Dermis microvascular lymphatic vessel endothelial cell (primary cell): ENCODE results near the gene GPR162. TPM values are rescaled to one million over a fixed set of nuclear protein-coding genes. Genes with fewer than 3 reads are reported as not detected.
"Not testable (repeated sequence)": the region's sequence is repeated elsewhere in the genome, so short reads cannot be mapped to it uniquely, and the experiment has no call there.

Experiments used
- DNase-seq, 2 donors: peaks; one replicate each; pipeline versions ENCODE4 v3.0.0 to v3.0.0-alpha.2; 2010; ENCODE audit warnings: low read depth in 2 of 2
- total RNA-seq: library from RNA; depleted of rRNA; stranded (reverse); fragments of >200 nt; gene quantifications from 2 replicates; pipeline ENCODE4 v1.2.1, GENCODE V29; 2014

GPR162 gene
- total RNA-seq, 1 donor from 2014 or later, result 0.51 TPM

DNA sequence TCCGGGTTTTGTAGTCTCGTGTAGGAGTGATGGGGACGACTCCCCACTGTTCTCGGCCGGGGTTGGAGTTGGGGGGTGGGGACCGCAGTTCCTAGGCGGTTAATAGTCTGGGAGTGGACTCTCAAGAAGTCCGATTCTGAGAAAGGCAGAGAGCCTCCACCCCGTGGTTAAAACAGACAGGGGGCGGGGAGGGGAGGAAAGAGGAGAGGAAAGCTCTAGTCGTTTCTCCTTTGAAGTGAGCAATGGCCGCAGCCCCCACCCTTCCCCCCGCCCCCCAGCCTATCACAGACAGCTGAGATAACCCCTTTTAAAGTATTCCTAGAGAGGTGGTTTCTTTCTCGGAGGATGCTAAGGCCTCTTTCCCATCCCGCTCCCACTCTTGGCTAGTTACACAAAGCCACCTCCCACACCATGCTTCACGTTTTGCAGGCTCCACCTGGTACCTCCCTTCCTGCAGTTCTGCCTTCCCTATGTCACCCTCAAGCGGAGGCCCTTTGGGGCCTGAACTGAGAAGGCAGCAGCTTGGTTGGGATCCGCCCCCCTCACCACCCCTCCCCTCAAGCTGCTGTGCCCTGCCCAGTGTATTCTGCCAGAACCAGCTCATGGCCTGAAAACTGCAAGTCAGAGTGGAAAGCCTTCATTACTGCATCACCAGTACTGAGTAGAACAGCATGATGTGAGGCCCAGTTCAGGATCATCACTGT, 31.2 kb downstream of the GPR162 start:
- DNase-seq, result peak in 1 of 2 donors; percentile 56

DNA sequence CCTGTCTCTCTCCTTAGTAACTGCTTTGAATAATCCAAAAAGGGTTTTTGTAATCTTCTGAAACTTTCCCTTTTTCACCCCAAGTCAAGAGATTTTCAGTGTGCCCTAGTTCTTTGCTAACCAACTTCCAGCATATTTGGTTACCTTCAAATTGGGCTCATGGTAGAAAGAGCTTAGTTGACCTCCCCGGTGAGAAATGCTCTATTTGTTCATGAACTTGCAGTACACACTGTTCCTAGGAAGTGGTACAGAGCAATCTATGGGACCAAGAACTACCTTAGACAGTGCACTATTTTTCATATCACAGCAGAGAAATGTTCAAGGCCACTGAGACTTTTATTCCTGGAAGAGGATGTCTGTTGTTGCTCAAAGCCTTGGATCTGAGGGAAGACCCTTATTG, 32.0 kb downstream of the GPR162 start:
- DNase-seq, result no peak

DNA sequence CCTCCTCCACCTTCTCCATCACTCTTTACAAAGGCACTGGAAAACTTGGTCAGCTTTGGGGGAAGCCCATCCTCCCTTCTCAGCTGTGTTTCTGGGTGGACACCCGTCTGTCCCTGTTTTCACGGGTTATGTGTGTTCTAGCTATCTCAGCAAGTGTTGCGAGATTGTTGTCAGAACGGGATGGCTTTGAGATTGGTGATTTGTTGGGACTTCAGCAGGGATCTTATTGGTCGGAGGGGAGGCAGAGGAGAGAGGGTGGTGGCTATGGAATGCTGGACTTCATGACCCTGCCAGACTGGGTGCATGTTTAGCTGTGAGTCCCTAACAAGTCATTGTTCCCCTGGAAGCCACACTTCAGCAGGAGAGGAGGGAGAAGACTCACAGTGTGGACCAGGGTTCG, 32.4 kb downstream of the GPR162 start:
- no peak for DNase-seq

DNA sequence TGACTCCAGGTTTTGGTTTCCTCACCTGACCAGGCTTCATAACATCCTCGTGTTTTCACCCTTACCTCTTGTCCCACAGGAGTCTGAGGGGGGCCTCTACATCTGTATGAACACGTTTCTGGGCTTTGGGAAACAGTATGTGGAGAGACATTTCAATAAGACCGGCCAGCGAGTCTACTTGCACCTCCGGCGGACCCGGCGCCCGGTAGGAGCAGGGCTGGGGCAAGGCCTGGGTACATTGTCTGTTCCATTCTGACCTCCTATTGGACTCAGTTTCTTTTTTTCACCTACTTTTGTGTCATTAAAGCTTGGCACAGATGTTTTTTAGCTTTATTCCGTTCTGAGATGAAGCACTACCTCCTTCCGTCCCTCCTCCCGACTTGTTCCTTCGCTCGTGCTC, 33.7 kb downstream of the GPR162 start:
- no peak for DNase-seq

DNA sequence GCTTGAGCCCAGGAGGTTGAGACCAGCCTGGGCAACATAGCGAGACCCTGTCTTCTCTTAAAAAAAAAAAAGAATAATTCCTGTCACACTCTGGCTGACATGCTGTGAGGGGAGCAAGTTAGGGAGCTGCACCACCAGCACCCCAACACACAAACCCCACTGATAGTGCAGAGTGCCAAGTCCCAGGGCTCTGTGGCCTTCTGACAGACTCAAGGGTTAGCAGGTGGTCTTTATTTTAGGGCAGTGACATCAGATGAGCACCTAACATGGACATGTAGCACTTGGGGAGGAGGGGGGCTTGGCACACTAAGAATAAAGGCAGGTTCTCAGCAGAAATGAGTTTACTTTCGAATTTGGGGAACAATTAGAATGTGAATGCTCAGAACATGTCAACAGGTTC, 37.2 kb downstream of the GPR162 start:
- DNase-seq, result no peak

DNA sequence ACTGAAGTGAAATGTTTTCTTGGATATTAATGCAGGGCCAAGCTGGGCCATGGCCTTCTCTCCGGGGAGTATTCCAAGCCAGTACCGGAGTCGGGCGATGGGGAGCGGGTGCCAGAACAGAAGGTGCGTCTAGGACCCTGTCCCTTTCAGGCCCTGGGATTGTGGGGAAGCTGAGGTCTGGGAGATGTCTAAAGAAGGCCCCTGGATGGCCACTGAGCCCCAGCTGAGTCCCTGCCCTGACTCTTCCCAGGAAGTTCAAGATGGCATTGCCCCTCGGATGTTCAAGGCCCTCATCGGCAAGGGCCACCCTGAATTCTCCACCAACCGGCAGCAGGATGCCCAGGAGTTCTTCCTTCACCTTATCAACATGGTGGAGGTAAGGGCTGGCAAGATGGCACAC, 38.5 kb downstream of the GPR162 start:
- DNase-seq, result no peak

DNA sequence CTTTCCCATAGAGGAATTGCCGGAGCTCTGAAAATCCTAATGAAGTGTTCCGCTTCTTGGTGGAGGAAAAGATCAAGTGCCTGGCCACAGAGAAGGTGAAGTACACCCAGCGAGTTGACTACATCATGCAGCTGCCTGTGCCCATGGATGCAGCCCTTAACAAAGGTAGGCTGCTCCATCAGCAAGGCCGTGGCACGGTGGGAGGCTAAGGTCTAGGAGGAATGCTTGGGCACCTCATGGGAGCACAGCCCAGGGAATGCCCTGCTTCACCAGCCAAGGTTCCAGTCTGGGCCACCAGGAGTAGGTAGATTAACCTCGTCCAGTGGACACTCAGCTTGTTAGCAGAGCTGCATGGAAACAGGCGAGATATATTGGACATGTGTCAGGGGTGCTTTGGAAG, 39.3 kb downstream of the GPR162 start:
- DNase-seq, result no peak

DNA sequence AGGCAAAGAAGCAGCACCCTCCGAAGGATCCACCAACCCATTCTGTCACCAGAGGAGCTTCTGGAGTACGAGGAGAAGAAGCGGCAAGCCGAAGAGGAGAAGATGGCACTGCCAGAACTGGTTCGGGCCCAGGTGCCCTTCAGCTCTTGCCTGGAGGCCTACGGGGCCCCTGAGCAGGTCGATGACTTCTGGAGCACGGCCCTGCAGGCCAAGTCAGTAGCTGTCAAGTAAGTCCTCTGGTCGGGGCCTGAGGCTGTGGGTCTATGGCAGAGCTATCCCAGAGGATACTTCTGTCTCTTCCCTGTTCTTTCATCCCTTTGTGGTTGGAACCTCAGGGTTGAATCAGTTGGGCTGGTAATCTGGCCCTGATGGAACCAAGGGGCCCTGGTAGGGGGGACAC, 39.8 kb downstream of the GPR162 start:
- no peak for DNase-seq

DNA sequence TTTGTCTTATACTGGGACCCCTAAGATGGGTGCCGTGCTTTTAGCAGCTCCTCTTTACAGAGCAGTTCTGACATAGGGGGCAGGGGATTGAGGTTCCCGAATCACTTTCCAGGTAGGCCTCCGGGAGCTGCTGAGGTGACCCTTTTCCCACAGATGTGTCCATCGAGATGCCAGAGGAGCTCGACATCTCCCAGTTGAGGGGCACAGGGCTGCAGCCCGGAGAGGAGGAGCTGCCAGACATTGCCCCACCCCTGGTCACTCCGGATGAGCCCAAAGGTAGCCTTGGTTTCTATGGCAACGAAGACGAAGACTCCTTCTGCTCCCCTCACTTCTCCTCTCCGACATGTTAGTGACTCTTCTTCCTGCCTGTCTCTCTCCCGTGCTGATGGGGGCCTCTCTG, 41.4 kb downstream of the GPR162 start:
- DNase-seq, result no peak

DNA sequence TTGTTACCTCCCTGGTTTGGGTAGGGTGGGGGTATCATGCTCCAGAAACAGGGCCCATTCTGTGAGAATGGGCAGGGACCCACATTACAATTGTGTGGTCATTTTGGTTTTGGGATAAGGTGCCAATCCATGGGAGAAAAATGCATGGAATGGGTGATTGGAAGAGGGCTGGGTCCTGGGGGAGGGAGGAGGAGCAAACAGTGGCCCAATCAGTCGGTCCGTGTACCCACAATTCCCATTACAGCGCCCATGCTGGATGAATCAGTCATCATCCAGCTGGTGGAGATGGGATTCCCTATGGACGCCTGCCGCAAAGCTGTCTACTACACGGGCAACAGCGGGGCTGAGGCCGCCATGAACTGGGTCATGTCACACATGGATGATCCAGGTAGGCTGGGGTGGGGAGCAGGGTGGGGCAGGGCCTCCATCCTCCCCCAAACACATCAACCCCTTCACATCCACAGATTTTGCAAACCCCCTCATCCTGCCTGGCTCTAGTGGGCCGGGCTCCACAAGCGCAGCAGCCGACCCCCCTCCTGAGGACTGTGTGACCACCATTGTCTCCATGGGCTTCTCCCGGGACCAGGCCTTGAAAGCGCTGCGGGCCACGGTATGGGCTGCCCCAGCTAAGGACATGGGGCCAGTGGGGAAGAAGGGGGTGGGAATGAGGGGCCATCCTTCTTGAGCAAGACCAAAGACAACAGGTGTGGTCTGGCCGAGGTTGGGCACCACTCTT, 42.1 kb downstream of the GPR162 start:
- no peak for DNase-seq

DNA sequence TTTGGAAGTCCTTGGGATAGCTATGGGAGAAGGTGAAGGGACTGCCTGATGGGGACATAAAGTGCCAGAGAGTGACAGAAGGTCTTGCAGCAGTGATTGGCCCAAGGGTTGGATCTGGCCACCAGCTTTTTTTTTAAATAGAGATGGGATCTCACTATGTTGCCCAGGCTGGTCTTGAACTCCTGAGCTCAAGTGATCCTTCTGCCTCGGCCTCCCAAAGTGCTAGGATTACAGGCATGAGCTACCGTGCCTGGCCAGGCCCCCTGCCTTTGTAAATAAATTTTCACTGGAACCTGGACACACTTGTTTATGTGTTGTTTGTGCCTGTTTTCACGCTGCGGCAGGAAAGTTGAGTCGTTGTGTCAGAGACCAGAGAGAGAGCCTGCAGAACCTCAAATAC, 43.7 kb downstream of the GPR162 start:
- DNase-seq, result not testable (repeated sequence)

DNA sequence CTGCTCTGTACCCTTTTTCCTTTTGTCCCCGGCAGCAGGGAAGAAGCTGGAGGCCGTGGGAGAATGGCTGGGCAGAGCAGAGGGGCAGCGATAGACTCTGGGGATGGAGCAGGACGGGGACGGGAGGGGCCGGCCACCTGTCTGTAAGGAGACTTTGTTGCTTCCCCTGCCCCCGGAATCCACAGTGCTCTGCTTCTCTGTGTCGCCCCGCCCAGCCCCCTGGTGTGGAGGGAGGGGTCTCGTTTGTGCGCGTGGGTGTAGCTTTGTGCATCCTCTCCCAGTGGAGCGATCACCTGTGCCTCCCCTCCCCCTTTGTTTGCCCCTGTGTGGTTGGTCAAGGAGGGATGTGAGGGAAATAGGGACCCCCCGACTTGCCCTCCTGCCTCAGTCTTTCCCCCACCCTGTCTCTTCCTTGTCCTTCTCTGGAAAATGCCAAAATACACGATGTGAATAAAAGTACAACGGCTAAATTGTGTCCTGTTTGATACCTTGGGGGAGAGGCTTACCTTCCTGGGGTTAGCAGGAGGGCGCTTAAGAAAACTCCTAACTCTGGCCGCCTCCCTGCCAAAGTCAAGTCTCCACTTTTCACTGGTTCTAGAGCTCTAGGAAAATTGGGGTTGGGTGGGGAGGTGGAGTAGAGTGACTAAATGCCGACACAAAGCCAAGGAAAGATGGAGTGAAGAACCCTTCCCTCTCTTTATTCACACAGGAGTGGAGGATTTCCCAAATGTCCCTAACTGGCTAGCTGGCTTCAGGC, 44.7 kb downstream of the GPR162 start:
- DNase-seq, result no peak

DNA sequence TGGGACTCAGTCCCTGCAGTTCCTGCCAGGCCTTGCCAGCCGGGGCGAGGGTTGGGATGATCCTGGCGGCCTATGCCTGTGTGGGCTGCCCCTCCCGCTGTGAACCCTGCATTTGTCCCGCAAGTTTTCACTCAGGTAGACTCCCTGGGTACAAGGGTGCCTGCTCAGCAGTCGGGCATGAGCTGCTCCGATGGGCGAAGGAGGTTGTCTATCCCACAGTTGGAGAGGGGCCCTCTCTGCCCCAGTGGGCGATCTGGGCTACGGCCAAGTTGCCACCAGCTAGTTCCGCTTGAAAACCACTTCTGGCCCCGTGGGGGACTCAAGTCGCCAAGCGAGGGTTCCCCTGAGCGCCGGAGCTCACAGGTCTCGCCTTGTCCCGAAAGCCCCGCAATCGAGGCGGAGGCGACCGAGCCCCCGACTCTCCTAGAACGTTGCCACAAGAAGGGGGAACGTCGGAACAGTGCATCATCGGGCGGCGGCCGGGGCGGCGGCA, 45.3 kb downstream of the GPR162 start:
- DNase-seq, result no peak

DNA sequence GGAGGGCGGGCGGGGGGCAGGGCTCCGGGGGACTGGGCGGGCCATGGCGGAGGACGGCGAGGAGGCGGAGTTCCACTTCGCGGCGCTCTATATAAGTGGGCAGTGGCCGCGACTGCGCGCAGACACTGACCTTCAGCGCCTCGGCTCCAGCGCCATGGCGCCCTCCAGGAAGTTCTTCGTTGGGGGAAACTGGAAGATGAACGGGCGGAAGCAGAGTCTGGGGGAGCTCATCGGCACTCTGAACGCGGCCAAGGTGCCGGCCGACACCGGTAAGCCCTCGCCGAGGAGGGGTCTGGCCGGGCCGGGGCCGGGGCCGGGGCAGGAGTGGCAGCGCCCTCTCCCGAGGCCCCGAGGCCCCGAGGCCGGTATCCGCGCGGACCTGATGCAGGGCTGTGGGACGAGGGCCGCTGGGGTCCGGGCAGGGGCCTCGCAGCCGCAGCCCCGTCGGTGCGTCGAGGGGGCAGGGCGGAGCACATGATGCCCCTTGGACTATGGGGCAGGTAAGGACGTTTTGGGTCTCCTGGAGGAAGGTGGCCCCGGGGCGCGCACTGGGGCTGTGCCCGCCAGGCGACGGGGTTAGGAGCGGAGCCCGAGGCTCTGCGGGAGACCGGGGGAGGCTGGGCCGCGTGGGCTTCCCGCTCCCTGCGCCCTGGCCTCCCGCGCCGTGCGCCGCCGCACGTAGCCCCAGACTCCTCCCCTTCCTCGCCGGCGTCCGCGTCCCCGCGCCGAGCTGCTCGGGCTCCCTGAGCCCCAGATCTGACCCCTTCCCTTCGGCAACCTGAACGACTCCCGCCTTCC, 46.0 kb downstream of the GPR162 start, which contains the start of gene TPI1:
Gene TPI1 (plus strand): TSS at position 119 of the 798 bp plus-strand sequence. CDS start 36 bp downstream, at position 155.
- peak; percentile 55 to 84 for DNase-seq

DNA sequence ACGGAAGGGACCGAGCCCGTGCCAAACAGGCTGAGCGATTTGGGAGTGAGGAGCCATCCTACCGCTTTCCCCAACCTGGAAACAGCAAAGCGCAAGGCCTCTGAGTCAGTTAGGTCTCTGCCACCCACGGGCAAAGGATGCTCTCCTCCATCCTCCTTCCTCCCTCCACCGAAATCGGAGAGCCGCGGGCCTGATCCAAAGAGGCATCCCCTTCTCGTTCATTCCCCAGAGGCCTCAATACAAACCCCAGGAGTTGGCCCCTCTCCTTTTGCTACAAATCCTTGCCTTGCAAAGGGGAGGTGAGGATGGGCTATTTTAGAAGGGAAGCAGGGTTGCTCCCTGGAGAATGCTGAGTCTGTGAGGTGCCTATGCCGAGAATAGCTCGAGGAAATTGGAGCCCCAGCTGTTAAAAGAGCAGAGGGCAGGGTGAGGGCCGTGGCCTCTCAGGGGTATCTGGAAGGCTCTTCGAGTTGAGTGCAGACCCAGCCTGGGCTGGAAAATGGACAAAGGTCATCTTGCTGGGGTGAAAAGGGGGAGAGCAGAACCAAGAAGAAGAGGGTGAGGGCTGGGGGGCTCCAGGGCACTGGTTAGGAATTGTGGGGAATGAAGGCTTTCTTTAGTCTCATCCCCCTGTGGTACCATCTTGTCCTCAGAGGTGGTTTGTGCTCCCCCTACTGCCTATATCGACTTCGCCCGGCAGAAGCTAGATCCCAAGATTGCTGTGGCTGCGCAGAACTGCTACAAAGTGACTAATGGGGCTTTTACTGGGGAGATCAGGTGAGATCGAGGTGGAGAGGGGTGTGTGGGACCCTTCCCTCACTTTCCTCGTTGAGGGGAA, 46.8 kb downstream of the GPR162 start:
- no peak for DNase-seq

DNA sequence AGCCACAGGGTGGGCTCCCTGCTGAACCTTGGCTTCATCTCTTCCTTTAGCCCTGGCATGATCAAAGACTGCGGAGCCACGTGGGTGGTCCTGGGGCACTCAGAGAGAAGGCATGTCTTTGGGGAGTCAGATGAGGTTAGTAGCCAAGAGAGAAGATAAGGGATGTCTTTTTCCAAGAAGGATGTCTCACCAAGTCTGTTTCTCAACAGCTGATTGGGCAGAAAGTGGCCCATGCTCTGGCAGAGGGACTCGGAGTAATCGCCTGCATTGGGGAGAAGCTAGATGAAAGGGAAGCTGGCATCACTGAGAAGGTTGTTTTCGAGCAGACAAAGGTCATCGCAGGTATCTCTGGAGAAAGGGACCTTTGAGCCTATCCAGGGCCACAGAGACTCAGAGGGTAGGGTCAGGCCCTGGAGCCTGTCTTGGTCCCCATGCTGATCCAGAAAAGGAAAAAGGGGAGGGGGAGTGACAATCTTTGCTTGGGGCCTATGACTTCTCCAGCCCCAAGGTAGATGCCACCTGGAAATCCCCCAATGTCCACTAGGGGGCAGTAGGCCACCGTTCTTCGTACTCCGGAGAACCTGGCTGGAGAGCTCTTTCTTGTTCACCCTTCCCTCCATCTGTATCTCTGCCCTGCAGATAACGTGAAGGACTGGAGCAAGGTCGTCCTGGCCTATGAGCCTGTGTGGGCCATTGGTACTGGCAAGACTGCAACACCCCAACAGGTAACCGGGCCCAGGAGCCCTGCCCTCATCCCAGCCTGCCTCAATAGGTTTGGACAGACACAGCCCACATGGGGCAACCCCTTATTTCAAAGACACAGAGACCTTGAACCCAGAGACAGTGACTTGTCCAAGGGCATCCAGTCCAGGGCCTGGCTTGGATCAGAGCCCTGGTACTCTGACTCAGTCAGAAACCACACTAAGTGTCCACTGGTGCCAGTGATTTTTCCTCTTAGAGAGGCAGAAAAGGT, 47.7 kb downstream of the GPR162 start:
- DNase-seq, result peak; percentile 56 to 77

DNA sequence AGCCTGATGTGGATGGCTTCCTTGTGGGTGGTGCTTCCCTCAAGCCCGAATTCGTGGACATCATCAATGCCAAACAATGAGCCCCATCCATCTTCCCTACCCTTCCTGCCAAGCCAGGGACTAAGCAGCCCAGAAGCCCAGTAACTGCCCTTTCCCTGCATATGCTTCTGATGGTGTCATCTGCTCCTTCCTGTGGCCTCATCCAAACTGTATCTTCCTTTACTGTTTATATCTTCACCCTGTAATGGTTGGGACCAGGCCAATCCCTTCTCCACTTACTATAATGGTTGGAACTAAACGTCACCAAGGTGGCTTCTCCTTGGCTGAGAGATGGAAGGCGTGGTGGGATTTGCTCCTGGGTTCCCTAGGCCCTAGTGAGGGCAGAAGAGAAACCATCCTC, 48.7 kb downstream of the GPR162 start:
- not testable (repeated sequence) for DNase-seq

DNA sequence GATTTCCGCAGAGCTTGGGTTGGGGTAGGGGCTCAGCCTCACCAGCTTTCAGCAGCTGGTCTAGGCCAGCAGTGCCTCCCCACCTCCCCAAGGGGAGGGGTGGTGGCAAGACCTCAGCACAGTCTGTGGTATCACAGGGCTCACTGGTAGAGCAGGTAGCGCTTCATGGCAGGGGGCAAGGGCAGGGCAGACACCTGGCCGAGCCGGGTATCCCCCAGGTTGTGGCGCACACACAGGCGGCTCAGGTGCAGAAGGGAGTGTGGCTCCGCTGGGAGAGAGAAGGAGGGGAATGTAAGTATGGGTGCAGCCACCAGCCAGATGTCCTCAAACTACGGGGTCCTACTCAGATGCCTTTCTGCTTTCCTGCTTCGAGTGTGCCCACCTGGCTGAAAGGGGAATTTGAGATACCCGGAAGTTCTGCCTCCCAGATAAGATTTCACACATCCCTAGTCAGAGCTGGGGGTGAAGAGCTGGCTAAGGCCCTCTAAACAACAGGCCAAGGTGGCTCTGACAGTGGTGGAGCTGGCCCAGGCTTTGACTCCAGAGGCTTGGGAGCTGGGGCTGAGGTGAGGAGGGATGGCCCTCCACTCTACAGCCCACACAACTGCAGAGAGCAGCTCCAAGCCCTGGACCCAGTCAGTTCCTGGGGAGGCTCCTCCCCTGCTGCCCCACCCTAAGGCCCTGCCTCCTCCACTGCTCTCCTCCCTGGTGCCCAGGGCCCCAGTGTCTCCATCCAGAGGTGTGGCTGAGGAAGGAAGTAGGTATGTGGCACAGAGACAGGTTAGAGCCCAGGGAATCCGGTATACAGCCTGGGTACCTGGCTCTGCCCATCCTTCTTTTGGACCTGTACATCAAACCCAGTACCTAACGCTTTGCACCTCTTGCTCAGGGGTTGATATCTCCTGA, 49.7 kb downstream of the GPR162 start:
- no peak for DNase-seq
